GM15510 (cell line): ENCODE data around the gene FBXO41.

Experiments used
- POLR2A ChIP-seq: IDR thresholded peaks from 3 replicates; pipeline ENCODE4 v1.6.1; 2011; ENCODE audit warnings: borderline replicate concordance; ENCODE audit not compliant: insufficient read length; ENCODE audit errors: extremely low read depth

Gene FBXO41

GRCh38 chr2:73249636-73250035 lies 34.6 kb downstream of the FBXO41 start:
- TF ChIP-seq POLR2A = no peak

- TF ChIP-seq POLR2A = no peak
Observed at GRCh38 chr2:73246850-73247249, 37.4 kb downstream of the FBXO41 start.

GRCh38 chr2:73244580-73244979 lies 39.7 kb downstream of the FBXO41 start:
- TF ChIP-seq POLR2A = no peak

- no peak for TF ChIP-seq POLR2A
Observed at GRCh38 chr2:73243884-73244570, 40.3 kb downstream of the FBXO41 start.

- TF ChIP-seq POLR2A = no peak
Observed at GRCh38 chr2:73239776-73240175, 44.5 kb downstream of the FBXO41 start.

- no peak for TF ChIP-seq POLR2A
Observed at GRCh38 chr2:73238976-73239375, 45.3 kb downstream of the FBXO41 start.

GRCh38 chr2:73238149-73238548 lies 46.1 kb downstream of the FBXO41 start:
- no peak for TF ChIP-seq POLR2A

GRCh38 chr2:73237168-73237567 lies 47.1 kb downstream of the FBXO41 start:
- no peak for TF ChIP-seq POLR2A

GRCh38 chr2:73235315-73236028 lies 48.8 kb downstream of the FBXO41 start:
- no peak for TF ChIP-seq POLR2A

GRCh38 chr2:73233932-73234832 lies 50.1 kb downstream of the FBXO41 start, which contains the start of gene CCT7:
CCT7 (plus strand) TSS chr2:73234308; CDS start chr2:73234379, 71 bp downstream.
- peak; percentile 98 for TF ChIP-seq POLR2A

- TF ChIP-seq POLR2A = peak; percentile 68
Observed at GRCh38 chr2:73233154-73233931, 50.9 kb downstream of the FBXO41 start, which contains the start of gene PRADC1. PRADC1 (minus strand) TSS chr2:73233239; CDS start chr2:73233160, 79 bp downstream.

- TF ChIP-seq POLR2A = no peak
Observed at GRCh38 chr2:73232403-73233153, 51.7 kb downstream of the FBXO41 start.

GRCh38 chr2:73228631-73229030 lies 55.6 kb downstream of the FBXO41 start:
- no peak for TF ChIP-seq POLR2A
